DOHH2 (cell line): ENCODE results near the gene ZNF627.

Source experiments
- CTCF ChIP-seq: fragments of 200-600 bp; sonication (generic); IDR thresholded peaks from one replicate; pipeline ENCODE4 v1.5.1; 2014; ENCODE audit warnings: antibody characterized with exemption, mild to moderate bottlenecking, low read depth, low read length; ENCODE audit not compliant: poor library complexity, severe bottlenecking
- EZH2phosphoT487 ChIP-seq: fragments of 200-600 bp; sonication (generic); IDR thresholded peaks from 2 replicates; pipeline ENCODE4 v1.6.1; 2017; ENCODE audit warnings: borderline replicate concordance, mild to moderate bottlenecking, antibody characterized with exemption, low read length, moderate library complexity, mixed read lengths

- TF ChIP-seq CTCF: no peak
- TF ChIP-seq EZH2phosphoT487: no peak
Measured at GRCh38 chr19:11552666-11553372, 44.5 kb upstream of the ZNF627 start.
